IPS DF 6.9 (cell line): ENCODE results near the gene AGR2.

Experiments used
- DNase-seq: peaks from one replicate; pipeline ENCODE4 v3.0.0-alpha.2; 2013; ENCODE audit warnings: low read depth, low spot score
- H3K27ac ChIP-seq: one replicate; pipeline ENCODE4 v1.5.1; 2013; ENCODE audit warnings: low read length, control low read depth
- H3K27me3 ChIP-seq: 2 replicates; pipeline ENCODE4 v1.6.1; 2013; ENCODE audit warnings: mild to moderate bottlenecking, low read length; ENCODE audit not compliant: control insufficient read depth, insufficient read depth
- H3K36me3 ChIP-seq: 2 replicates; pipeline ENCODE4 v1.6.1; 2013; ENCODE audit warnings: low read length; ENCODE audit not compliant: control insufficient read depth, insufficient read depth
- H3K4me1 ChIP-seq: 2 replicates; pipeline ENCODE4 v1.6.1; 2013; ENCODE audit warnings: low read length; ENCODE audit not compliant: control insufficient read depth, insufficient read depth
- H3K4me3 ChIP-seq: 2 replicates; pipeline ENCODE4 v1.5.1; 2013; ENCODE audit warnings: mild to moderate bottlenecking, low read length
- H3K9me3 ChIP-seq: 2 replicates; pipeline ENCODE4 v1.6.1; 2013; ENCODE audit warnings: low read length, inconsistent platforms; ENCODE audit not compliant: control insufficient read depth, insufficient read depth
- WGBS: extraction: QIAGEN DNeasy Blood & Tissue Kit; methylation state at CpG from one replicate; pipeline ENCODE4 v1.1.7; 2013; ENCODE audit warnings: mixed read lengths, missing lambda C conversion rate; ENCODE audit not compliant: insufficient read length, insufficient coverage; 5-methylcytosine and 5-hydroxymethylcytosine counted together

The AGR2 gene

GRCh38 chr7:16758631-16759611, 45.9 kb downstream of the AGR2 start:
- H3K9me3 ChIP-seq: no peaks in the 10 kb centered on the region
- no peaks in the 10 kb centered on the region for H3K36me3 ChIP-seq
- H3K4me1 ChIP-seq: no peaks in the 10 kb centered on the region
- no peaks in the 10 kb centered on the region for H3K27me3 ChIP-seq
- no peak for DNase-seq
- 100% methylated on average over 3 of the region's 10 CpGs for WGBS
- H3K27ac ChIP-seq: no peak overlapping the region
- no peak overlapping the region for H3K4me3 ChIP-seq

GRCh38 chr7:16758036-16758435, 46.8 kb downstream of the AGR2 start:
- no peaks in the 10 kb centered on the region for H3K9me3 ChIP-seq
- DNase-seq: no peak
- no CpG with 5 or more reads among the region's 6 CpGs for WGBS
- no peaks in the 10 kb centered on the region for H3K27me3 ChIP-seq
- H3K36me3 ChIP-seq: no peaks in the 10 kb centered on the region
- no peak overlapping the region for H3K27ac ChIP-seq
- H3K4me3 ChIP-seq: no peak overlapping the region
- H3K4me1 ChIP-seq: no peaks in the 10 kb centered on the region

- Histone ChIP-seq H3K27ac (no peak overlapping the region), H3K9me3 (no peaks in the 10 kb centered on the region), H3K4me1 (no peaks in the 10 kb centered on the region), H3K27me3 (no peaks in the 10 kb centered on the region), H3K4me3 (no peak overlapping the region), H3K36me3 (no peaks in the 10 kb centered on the region)
- no peak for DNase-seq
Observed at GRCh38 chr7:16755397-16755796, 49.4 kb downstream of the AGR2 start.

- no CpG with 5 or more reads among the region's 6 CpGs for WGBS
- Histone ChIP-seq H3K27me3 (no peaks in the 10 kb centered on the region), H3K9me3 (no peaks in the 10 kb centered on the region), H3K36me3 (no peaks in the 10 kb centered on the region), H3K27ac (no peak overlapping the region), H3K4me1 (no peaks in the 10 kb centered on the region), H3K4me3 (peak overlapping the region; percentile 55; the same call in 1 of the 2 replicates)
- DNase-seq: no peak
Observed at GRCh38 chr7:16754856-16755317, 49.9 kb downstream of the AGR2 start.

GRCh38 chr7:16753932-16754855, 50.6 kb downstream of the AGR2 start:
- no peak for DNase-seq
- no peaks in the 10 kb centered on the region for H3K9me3 ChIP-seq
- H3K27me3 ChIP-seq: no peaks in the 10 kb centered on the region
- H3K27ac ChIP-seq: no peak overlapping the region
- peak overlapping the region; percentile 55 for H3K4me3 ChIP-seq
- H3K36me3 ChIP-seq: no peaks in the 10 kb centered on the region
- no peaks in the 10 kb centered on the region for H3K4me1 ChIP-seq
- WGBS: no CpG with 5 or more reads among the region's 58 CpGs

GRCh38 chr7:16753102-16753931, 51.5 kb downstream of the AGR2 start, which contains the start of gene TSPAN13:
TSS of gene TSPAN13 (plus strand) at chr7:16753755. CDS start at chr7:16753968, 213 bp downstream.
- no peaks in the 10 kb centered on the region for H3K27me3 ChIP-seq
- no peaks in the 10 kb centered on the region for H3K36me3 ChIP-seq
- no CpG with 5 or more reads among the region's 48 CpGs for WGBS
- H3K4me1 ChIP-seq: no peaks in the 10 kb centered on the region
- peak within 1 kb of the TSS; percentile 55 for H3K4me3 ChIP-seq
- peak; percentile 64 for DNase-seq
- no peak within 1 kb of the TSS for H3K27ac ChIP-seq
- H3K9me3 ChIP-seq: no peaks in the 10 kb centered on the region

GRCh38 chr7:16747102-16747501, 57.7 kb downstream of the AGR2 start:
- no CpG with 5 or more reads among the region's 1 CpG for WGBS
- Histone ChIP-seq H3K27me3 (no peaks in the 10 kb centered on the region), H3K36me3 (no peaks in the 10 kb centered on the region), H3K4me3 (no peak overlapping the region), H3K27ac (no peak overlapping the region), H3K9me3 (no peaks in the 10 kb centered on the region), H3K4me1 (no peaks in the 10 kb centered on the region; the same call in 1 of the 2 replicates)
- no peak for DNase-seq

- Histone ChIP-seq H3K27me3 (no peaks in the 10 kb centered on the region), H3K4me3 (no peak overlapping the region), H3K27ac (no peak overlapping the region), H3K4me1 (no peaks in the 10 kb centered on the region; the same call in 1 of the 2 replicates), H3K36me3 (no peaks in the 10 kb centered on the region), H3K9me3 (no peaks in the 10 kb centered on the region)
- WGBS: no CpG with 5 or more reads among the region's 2 CpGs
- no peak for DNase-seq
Observed at GRCh38 chr7:16745645-16746044, 59.2 kb downstream of the AGR2 start.

GRCh38 chr7:16744518-16745250, 60.1 kb downstream of the AGR2 start:
- no peak for DNase-seq
- no peaks in the 10 kb centered on the region for H3K36me3 ChIP-seq
- no peak overlapping the region for H3K4me3 ChIP-seq
- no CpG with 5 or more reads among the region's 6 CpGs for WGBS
- H3K27me3 ChIP-seq: no peaks in the 10 kb centered on the region
- no peak overlapping the region for H3K27ac ChIP-seq
- H3K9me3 ChIP-seq: no peaks in the 10 kb centered on the region
- no peaks in the 10 kb centered on the region; the same call in 1 of the 2 replicates for H3K4me1 ChIP-seq
